Measurements from ENCODE around the gene NRN1L.

DNA sequence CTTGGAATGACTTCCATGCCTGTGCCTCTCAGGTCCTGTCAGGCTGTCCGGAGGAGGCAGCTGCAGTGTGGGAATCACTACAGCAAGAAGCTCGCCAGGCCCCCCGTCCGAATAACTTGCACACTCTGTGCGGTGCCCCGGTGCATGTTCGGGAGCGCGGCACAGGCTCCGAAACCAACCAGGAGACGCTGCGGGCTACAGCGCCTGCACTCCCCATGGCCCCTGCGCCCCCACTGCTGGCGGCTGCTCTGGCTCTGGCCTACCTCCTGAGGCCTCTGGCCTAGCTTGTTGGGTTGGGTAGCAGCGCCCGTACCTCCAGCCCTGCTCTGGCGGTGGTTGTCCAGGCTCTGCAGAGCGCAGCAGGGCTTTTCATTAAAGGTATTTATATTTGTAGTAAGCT is 1.3 kb downstream of the NRN1L start:
- TF ChIP-seq, protein P1, sequence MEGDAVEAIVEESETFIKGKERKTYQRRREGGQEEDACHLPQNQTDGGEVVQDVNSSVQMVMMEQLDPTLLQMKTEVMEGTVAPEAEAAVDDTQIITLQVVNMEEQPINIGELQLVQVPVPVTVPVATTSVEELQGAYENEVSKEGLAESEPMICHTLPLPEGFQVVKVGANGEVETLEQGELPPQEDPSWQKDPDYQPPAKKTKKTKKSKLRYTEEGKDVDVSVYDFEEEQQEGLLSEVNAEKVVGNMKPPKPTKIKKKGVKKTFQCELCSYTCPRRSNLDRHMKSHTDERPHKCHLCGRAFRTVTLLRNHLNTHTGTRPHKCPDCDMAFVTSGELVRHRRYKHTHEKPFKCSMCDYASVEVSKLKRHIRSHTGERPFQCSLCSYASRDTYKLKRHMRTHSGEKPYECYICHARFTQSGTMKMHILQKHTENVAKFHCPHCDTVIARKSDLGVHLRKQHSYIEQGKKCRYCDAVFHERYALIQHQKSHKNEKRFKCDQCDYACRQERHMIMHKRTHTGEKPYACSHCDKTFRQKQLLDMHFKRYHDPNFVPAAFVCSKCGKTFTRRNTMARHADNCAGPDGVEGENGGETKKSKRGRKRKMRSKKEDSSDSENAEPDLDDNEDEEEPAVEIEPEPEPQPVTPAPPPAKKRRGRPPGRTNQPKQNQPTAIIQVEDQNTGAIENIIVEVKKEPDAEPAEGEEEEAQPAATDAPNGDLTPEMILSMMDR (conservative IDR thresholded peaks at IDR 0.05; ENCODE audit: low read depth, low read length): no peak
- no peak for TF ChIP-seq POLR2A (IDR thresholded peaks at IDR 0.05; ENCODE audit: low read depth, low read length)
- TF ChIP-seq, protein P2, sequence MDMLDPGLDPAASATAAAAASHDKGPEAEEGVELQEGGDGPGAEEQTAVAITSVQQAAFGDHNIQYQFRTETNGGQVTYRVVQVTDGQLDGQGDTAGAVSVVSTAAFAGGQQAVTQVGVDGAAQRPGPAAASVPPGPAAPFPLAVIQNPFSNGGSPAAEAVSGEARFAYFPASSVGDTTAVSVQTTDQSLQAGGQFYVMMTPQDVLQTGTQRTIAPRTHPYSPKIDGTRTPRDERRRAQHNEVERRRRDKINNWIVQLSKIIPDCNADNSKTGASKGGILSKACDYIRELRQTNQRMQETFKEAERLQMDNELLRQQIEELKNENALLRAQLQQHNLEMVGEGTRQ (IDR thresholded peaks at IDR 0.05; ENCODE audit: low read depth, low read length): no peak
- no peak for TF ChIP-seq RAD21 (IDR thresholded peaks at IDR 0.05; ENCODE audit: low read length)
